HepG2 (cell line): Measurements from ENCODE around the gene UBE2O. TPM values are rescaled to one million over a fixed set of nuclear protein-coding genes. Genes with fewer than 3 reads are reported as not detected.
A peak's percentile ranks its signal among the peaks of the same experiment; 100 is the strongest.

Source experiments
- ARID5B ChIP-seq: IDR thresholded peaks from 2 replicates; pipeline ENCODE4 v1.4.0; 2020; ENCODE audit warnings: mild to moderate bottlenecking, missing genetic modification reagents
- HOMEZ ChIP-seq: IDR thresholded peaks from 2 replicates; pipeline ENCODE4 v1.6.1; 2016; ENCODE audit warnings: low read depth
- KIAA2018 ChIP-seq: sonication (generic); formaldehyde crosslinking; IDR thresholded peaks from 2 replicates; pipeline ENCODE4 v1.5.0; 2020; ENCODE audit warnings: mild to moderate bottlenecking, missing genetic modification reagents, borderline replicate concordance
- KLF9 ChIP-seq: IDR thresholded peaks from 2 replicates; pipeline ENCODE4 v1.6.1; 2016; ENCODE audit warnings: low read depth
- NR1H2 ChIP-seq: sonication (generic); formaldehyde crosslinking; IDR thresholded peaks from 2 replicates; pipeline ENCODE4 v1.8.1; 2022; ENCODE audit warnings: low read depth, missing genetic modification reagents, borderline replicate concordance
- SMAD3 ChIP-seq: sonication (generic); formaldehyde crosslinking; IDR thresholded peaks from 2 replicates; pipeline ENCODE4 v1.4.0; 2020; ENCODE audit warnings: missing genetic modification reagents
- ZBTB42 ChIP-seq: sonication (generic); formaldehyde crosslinking; IDR thresholded peaks from 2 replicates; pipeline ENCODE4 v1.5.0; 2020; ENCODE audit warnings: mild to moderate bottlenecking, missing genetic modification reagents
- ZC3H13 ChIP-seq: sonication (generic); formaldehyde crosslinking; IDR thresholded peaks from 2 replicates; pipeline ENCODE4 v1.8.1; 2023; ENCODE audit warnings: mild to moderate bottlenecking, missing genetic modification reagents, moderate library complexity
- ZNF251 ChIP-seq: sonication (generic); formaldehyde crosslinking; IDR thresholded peaks from 2 replicates; pipeline ENCODE4 v1.9.0; 2021; ENCODE audit warnings: mild to moderate bottlenecking, missing genetic modification reagents
- ZNF513 ChIP-seq: sonication (generic); formaldehyde crosslinking; conservative IDR thresholded peaks from 2 replicates; pipeline ENCODE4 v1.5.0; 2020; ENCODE audit warnings: missing genetic modification reagents
- ZNF674 ChIP-seq: sonication (generic); formaldehyde crosslinking; IDR thresholded peaks from 2 replicates; pipeline ENCODE4 v1.5.0; 2020; ENCODE audit warnings: low read depth, mild to moderate bottlenecking, missing genetic modification reagents
- polyA plus RNA-seq, 8 experiments: library from polyadenylated mRNA; depleted of rRNA in 3 of 8; stranded (reverse) in 7 of 8; unstranded in 1 of 8; fragments of >200 nt; fragmentation: Illumina TruSeq in 4 of 8; extraction: Trizol in 4 of 8; gene quantifications; 2 replicates each; pipeline versions ENCODE4 v1.2.1 to v1.2.3, GENCODE V29; 2011 to 2016; ENCODE audit warnings: low read depth in 4 of 8, missing spikeins in 1 of 8, mixed read lengths in 1 of 8; ENCODE audit not compliant: insufficient read depth in 1 of 8
- total RNA-seq, 5 experiments: library from RNA; depleted of rRNA; stranded (reverse); fragments of >200 nt; fragmentation: Illumina TruSeq; extraction: Trizol; gene quantifications; 2 replicates each; pipeline ENCODE4 v1.2.3, GENCODE V29; 2016; ENCODE audit warnings: low read depth in 1 of 5

UBE2O gene
- total and polyA plus RNA-seq, 2 of the 13 experiments (the other 11 are each of a cell fraction or from before 2014, with no cell fraction given) = 21.5 to 23.5 TPM

- no peak for TF ChIP-seq KIAA2018 (CRISPR knock-in tag)
- TF ChIP-seq KLF9 (CRISPR knock-in tag) = no peak
- no peak for TF ChIP-seq ZNF251 (CRISPR knock-in tag)
- no peak for TF ChIP-seq ZNF674
- TF ChIP-seq NR1H2 (CRISPR knock-in tag) = no peak
- no peak for TF ChIP-seq SMAD3 (CRISPR knock-in tag)
- peak; percentile 53; the same call in 1 of the 2 replicates for TF ChIP-seq ZC3H13 (CRISPR knock-in tag)
- no peak for TF ChIP-seq ZNF513
- no peak for TF ChIP-seq ZBTB42 (CRISPR knock-in tag)
- TF ChIP-seq ARID5B (CRISPR knock-in tag) = no peak
- TF ChIP-seq HOMEZ = no peak
Measured at GRCh38 chr17:76357597-76358158, 95.3 kb downstream of the UBE2O start (continued).
